ENCODE data around the gene RIMBP3C.

DNA sequence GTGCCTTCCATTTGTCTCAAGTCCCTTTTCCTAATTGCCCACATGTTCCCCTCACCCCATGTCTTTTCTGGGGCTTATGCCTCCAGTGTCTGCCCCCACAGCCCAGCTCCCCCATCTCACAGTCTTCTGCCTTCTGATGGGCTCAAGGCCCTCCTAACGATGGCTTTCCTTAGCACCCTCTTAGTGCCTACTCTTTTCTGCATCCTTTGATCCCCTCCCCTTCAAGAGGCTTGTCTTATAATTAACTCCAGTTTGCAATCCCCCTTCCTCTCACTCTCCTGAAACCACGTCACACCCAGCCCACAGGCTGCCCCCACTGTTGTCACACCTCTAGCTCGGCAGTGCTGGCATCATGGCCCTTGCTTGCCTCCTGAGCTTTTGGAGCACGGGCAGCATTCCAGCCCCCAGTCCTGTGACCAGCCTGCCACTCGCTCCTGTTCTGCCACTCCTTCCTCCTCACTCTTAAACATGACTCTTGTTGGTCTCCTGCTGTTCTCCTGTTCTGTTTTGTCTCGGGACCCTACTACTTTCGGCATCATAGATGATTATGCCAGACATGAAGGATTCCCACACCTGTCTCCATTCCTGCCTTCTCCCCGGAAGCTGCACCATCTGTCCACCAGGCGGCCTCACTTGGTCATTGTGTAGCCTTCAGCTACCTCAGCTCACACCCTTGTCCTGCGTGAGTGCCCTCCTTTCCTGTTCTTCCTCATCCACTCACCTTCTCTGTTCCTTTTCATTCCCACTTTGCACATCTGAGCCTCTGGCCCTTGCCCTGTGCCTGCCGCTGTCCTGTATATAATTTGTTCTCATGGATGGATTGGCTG is 42.4 kb upstream of the RIMBP3C start:
- TF ChIP-seq, protein P1, sequence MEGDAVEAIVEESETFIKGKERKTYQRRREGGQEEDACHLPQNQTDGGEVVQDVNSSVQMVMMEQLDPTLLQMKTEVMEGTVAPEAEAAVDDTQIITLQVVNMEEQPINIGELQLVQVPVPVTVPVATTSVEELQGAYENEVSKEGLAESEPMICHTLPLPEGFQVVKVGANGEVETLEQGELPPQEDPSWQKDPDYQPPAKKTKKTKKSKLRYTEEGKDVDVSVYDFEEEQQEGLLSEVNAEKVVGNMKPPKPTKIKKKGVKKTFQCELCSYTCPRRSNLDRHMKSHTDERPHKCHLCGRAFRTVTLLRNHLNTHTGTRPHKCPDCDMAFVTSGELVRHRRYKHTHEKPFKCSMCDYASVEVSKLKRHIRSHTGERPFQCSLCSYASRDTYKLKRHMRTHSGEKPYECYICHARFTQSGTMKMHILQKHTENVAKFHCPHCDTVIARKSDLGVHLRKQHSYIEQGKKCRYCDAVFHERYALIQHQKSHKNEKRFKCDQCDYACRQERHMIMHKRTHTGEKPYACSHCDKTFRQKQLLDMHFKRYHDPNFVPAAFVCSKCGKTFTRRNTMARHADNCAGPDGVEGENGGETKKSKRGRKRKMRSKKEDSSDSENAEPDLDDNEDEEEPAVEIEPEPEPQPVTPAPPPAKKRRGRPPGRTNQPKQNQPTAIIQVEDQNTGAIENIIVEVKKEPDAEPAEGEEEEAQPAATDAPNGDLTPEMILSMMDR (IDR thresholded peaks at IDR 0.05; ENCODE audit: low read depth, low read length, poor library complexity, severe bottlenecking), result peak; percentile 24
- no peak for TF ChIP-seq EZH2phosphoT487 (IDR thresholded peaks at IDR 0.05; ENCODE audit: borderline replicate concordance, low read length)
